CD14-positive monocyte (primary cell): ENCODE results near the gene SUCLG1. TPM values are rescaled to one million over a fixed set of nuclear protein-coding genes. Genes with fewer than 3 reads are reported as not detected.

ENCODE experiments used
- DNase-seq, 3 donors: peaks; one replicate each; pipeline ENCODE4 v3.0.0-alpha.2; 2011 to 2022
- H2AFZ ChIP-seq: 2 replicates; pipeline ENCODE4 v1.6.0; 2012; ENCODE audit warnings: mild to moderate bottlenecking, low read depth, low read length, inconsistent platforms; ENCODE audit not compliant: insufficient read depth, poor library complexity, severe bottlenecking
- H3K27ac ChIP-seq, 2 donors: 1 replicate in 1 of 2; 2 replicates in 1 of 2; pipeline ENCODE4 v1.5.1; 2012 to 2013; ENCODE audit warnings: low read length in 2 of 2, control low read depth in 1 of 2, inconsistent platforms in 1 of 2, low read depth in 1 of 2, mild to moderate bottlenecking in 1 of 2
- H3K27me3 ChIP-seq, 2 donors: one replicate each; pipeline versions ENCODE4 v1.6.0 to v1.6.1; 2011 to 2013; ENCODE audit warnings: low read length in 2 of 2; ENCODE audit not compliant: control insufficient read depth in 2 of 2, insufficient read depth in 2 of 2
- H3K36me3 ChIP-seq, 2 donors: replicated peaks in 1 of 2; 1 replicate in 1 of 2; 2 replicates in 1 of 2; pipeline versions ENCODE4 v1.5.1 to v1.6.1; 2012 to 2013; ENCODE audit warnings: low read length in 2 of 2, control low read depth in 1 of 2, inconsistent platforms in 1 of 2, mild to moderate bottlenecking in 1 of 2; ENCODE audit not compliant: insufficient read depth in 2 of 2, control insufficient read depth in 1 of 2
- H3K4me1 ChIP-seq, 2 donors: 1 replicate in 1 of 2; 2 replicates in 1 of 2; pipeline versions ENCODE4 v1.5.1 to v1.6.1; 2012 to 2013; ENCODE audit warnings: low read length in 2 of 2, control low read depth in 1 of 2, inconsistent platforms in 1 of 2, mild to moderate bottlenecking in 1 of 2, moderate library complexity in 1 of 2; ENCODE audit not compliant: insufficient read depth in 2 of 2, control insufficient read depth in 1 of 2
- H3K4me2 ChIP-seq: replicated peaks from 2 replicates; pipeline ENCODE3; 2012; ENCODE audit warnings: low read length, moderate library complexity, mild to moderate bottlenecking; ENCODE audit not compliant: poor library complexity, severe bottlenecking; ENCODE audit errors: extremely low read depth
- H3K4me3 ChIP-seq, 3 experiments: fragments of 200-600 bp in 1 of 3; sonication (generic) in 1 of 3; replicated peaks in 1 of 3; 1 replicate in 2 of 3; 2 replicates in 1 of 3; pipeline ENCODE4 v1.5.1; 2011 to 2013; ENCODE audit warnings: low read length in 3 of 3, mild to moderate bottlenecking in 3 of 3, control low read depth in 2 of 3, low read depth in 2 of 3, inconsistent platforms in 1 of 3, moderate library complexity in 1 of 3
- H3K79me2 ChIP-seq: 2 replicates; pipeline ENCODE4 v1.6.0; 2012; ENCODE audit warnings: mild to moderate bottlenecking, control low read depth, inconsistent platforms, low read length, moderate library complexity; ENCODE audit not compliant: insufficient read depth
- H3K9ac ChIP-seq: 2 replicates; pipeline ENCODE4 v1.6.0; 2017; ENCODE audit warnings: low read length, mild to moderate bottlenecking; ENCODE audit not compliant: insufficient read depth, poor library complexity, severe bottlenecking
- H3K9me3 ChIP-seq, 2 donors: replicated peaks in 1 of 2; 1 replicate in 1 of 2; 2 replicates in 1 of 2; pipeline versions ENCODE4 v1.5.1 to v1.6.1; 2012 to 2013; ENCODE audit warnings: low read length in 2 of 2, control low read depth in 1 of 2; ENCODE audit not compliant: control insufficient read depth in 1 of 2, insufficient read depth in 1 of 2
- H4K20me1 ChIP-seq: 2 replicates; pipeline ENCODE4 v1.6.0; 2012; ENCODE audit warnings: mild to moderate bottlenecking, low read length, control low read depth, moderate library complexity; ENCODE audit not compliant: insufficient read depth
- H3K27ac Mint-ChIP-seq, 7 donors: one replicate each; pipeline ENCODE4 v1.8.0; 2020; ENCODE audit warnings: mild to moderate bottlenecking in 7 of 7, mixed read lengths in 7 of 7, moderate library complexity in 6 of 7, inconsistent platforms in 2 of 7
- H3K27me3 Mint-ChIP-seq, 3 donors: one replicate each; pipeline ENCODE4 v1.8.0; 2021 to 2022; ENCODE audit warnings: low read depth in 3 of 3, mild to moderate bottlenecking in 3 of 3, mixed read lengths in 3 of 3, moderate library complexity in 3 of 3, inconsistent platforms in 1 of 3
- H3K36me3 Mint-ChIP-seq, 2 donors: one replicate each; pipeline ENCODE4 v1.8.0; 2020; ENCODE audit warnings: mixed read lengths in 2 of 2, inconsistent platforms in 1 of 2, mild to moderate bottlenecking in 1 of 2
- H3K4me1 Mint-ChIP-seq: one replicate; pipeline ENCODE4 v1.8.0; 2020; ENCODE audit warnings: mild to moderate bottlenecking, mixed read lengths
- H3K4me3 Mint-ChIP-seq, 2 donors: one replicate each; pipeline ENCODE4 v1.8.0; 2020; ENCODE audit warnings: mild to moderate bottlenecking in 2 of 2, mixed read lengths in 2 of 2, moderate library complexity in 1 of 2
- H3K9me3 Mint-ChIP-seq, 7 donors: one replicate each; pipeline ENCODE4 v1.8.0; 2020 to 2022; ENCODE audit warnings: mixed read lengths in 7 of 7, mild to moderate bottlenecking in 6 of 7, moderate library complexity in 6 of 7, inconsistent platforms in 2 of 7
- WGBS: methylation state at CpG from one replicate; pipeline ENCODE4 v1.1.5; 2013; ENCODE audit warnings: missing lambda C conversion rate; ENCODE audit not compliant: insufficient coverage; 5-methylcytosine and 5-hydroxymethylcytosine counted together
- intact Hi-C, 2 donors: fragments of 100-400 bp; cut with micrococcal nuclease; formaldehyde crosslinking; loops; one replicate each; pipeline versions ENCODE4 v1.15.0 to v1.15.1; 2023
- polyA plus RNA-seq, 3 donors: library from polyadenylated mRNA; depleted of rRNA in 1 of 3; unstranded in 2 of 3; stranded (reverse) in 1 of 3; fragments of 300-500 nt in 2 of 3; fragments of >200 nt in 1 of 3; fragmentation: Illumina TruSeq in 2 of 3; gene quantifications; 1 replicate in 2 of 3; 2 replicates in 1 of 3; pipeline ENCODE4 v1.2.3, GENCODE V29; 2012 to 2021
- TF ChIP-seq, protein P1 (sequence below): fragments of 200-600 bp; IDR thresholded peaks from one replicate; pipeline ENCODE4 v1.8.0; 2022; ENCODE audit warnings: antibody characterized with exemption, mild to moderate bottlenecking

SUCLG1 gene
- polyA plus RNA-seq, 3 donors: 24.9 to 114 (median 98.9) TPM

GRCh38 chr2:84450288-84451227, 8.5 kb downstream of the SUCLG1 start:
- peak overlapping the region; percentile 25 for H3K9ac ChIP-seq
- no peaks in the 10 kb centered on the region for H3K9me3 ChIP-seq
- H3K4me2 ChIP-seq: peak overlapping the region; percentile 15
- no peak overlapping the region for H2AFZ ChIP-seq
- intact Hi-C loops: no loop called here
- H3K9me3 Mint-ChIP-seq: peaks cover 0 to 3% (median 0%) of the 10 kb centered on the region in 7 donors
- peak overlapping the region in 6 of 7 donors; percentile 12 to 63 (median 34) for H3K27ac Mint-ChIP-seq
- peak overlapping the region in 1 of 2 donors; percentile 69 for H3K27ac ChIP-seq
- H3K4me3 Mint-ChIP-seq: no peak overlapping the region
- TF ChIP-seq, protein P1, sequence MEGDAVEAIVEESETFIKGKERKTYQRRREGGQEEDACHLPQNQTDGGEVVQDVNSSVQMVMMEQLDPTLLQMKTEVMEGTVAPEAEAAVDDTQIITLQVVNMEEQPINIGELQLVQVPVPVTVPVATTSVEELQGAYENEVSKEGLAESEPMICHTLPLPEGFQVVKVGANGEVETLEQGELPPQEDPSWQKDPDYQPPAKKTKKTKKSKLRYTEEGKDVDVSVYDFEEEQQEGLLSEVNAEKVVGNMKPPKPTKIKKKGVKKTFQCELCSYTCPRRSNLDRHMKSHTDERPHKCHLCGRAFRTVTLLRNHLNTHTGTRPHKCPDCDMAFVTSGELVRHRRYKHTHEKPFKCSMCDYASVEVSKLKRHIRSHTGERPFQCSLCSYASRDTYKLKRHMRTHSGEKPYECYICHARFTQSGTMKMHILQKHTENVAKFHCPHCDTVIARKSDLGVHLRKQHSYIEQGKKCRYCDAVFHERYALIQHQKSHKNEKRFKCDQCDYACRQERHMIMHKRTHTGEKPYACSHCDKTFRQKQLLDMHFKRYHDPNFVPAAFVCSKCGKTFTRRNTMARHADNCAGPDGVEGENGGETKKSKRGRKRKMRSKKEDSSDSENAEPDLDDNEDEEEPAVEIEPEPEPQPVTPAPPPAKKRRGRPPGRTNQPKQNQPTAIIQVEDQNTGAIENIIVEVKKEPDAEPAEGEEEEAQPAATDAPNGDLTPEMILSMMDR: no peak
- H3K36me3 ChIP-seq: peaks cover 13 to 43% of the 10 kb centered on the region in 2 donors
- H3K79me2 ChIP-seq: peaks cover 65% of the 10 kb centered on the region
- peak in 1 of 3 donors; percentile 5 for DNase-seq
- peaks cover 8 to 15% of the 10 kb centered on the region in 2 donors for H3K4me1 ChIP-seq
- H3K4me1 Mint-ChIP-seq: peaks cover 21% of the 10 kb centered on the region
- no peaks in the 10 kb centered on the region for H3K27me3 ChIP-seq
- no peak overlapping the region for H3K4me3 ChIP-seq
- peaks cover 53% of the 10 kb centered on the region for H4K20me1 ChIP-seq
- H3K27me3 Mint-ChIP-seq: no peaks in the 10 kb centered on the region
- WGBS: 100% methylated on average over 2 of the region's 2 CpGs
- peaks cover 29 to 36% of the 10 kb centered on the region in 2 donors for H3K36me3 Mint-ChIP-seq

DNA sequence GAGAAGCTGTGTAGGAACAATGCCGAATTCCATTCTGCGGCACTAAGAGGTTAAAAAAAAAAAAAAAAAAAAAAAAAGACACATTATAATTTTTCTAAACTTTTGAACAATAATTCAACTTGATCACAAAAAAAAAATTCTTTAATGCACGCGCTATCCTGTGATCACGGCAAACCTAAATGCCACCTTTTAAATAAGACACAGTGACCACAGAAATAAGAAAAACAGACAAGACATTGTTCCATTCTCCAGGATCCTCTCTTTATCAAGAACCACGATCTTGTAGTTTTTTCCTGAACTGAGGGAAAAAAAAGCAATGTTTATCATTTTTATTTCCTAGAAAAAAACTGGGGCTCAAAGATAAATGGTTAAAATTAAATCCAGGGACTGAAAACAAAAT, 9.4 kb downstream of the SUCLG1 start:
- Histone ChIP-seq H3K79me2 (peaks cover 62% of the 10 kb centered on the region), H2AFZ (no peak overlapping the region), H3K4me2 (no peak overlapping the region), H3K27ac (peak overlapping the region in 1 of 2 donors; percentile 69), H3K9me3 (no peaks in the 10 kb centered on the region), H4K20me1 (peaks cover 50% of the 10 kb centered on the region), H3K27me3 (no peaks in the 10 kb centered on the region), H3K36me3 (peaks cover 16 to 50% of the 10 kb centered on the region in 2 donors), H3K4me1 (peaks cover 8 to 15% of the 10 kb centered on the region in 2 donors), H3K4me3 (no peak overlapping the region), H3K9ac (no peak overlapping the region)
- TF ChIP-seq, protein P1: no peak
- DNase-seq: no peak
- peaks cover 37 to 42% of the 10 kb centered on the region in 2 donors for H3K36me3 Mint-ChIP-seq
- 100% methylated on average over 2 of the region's 6 CpGs for WGBS
- peaks cover 21% of the 10 kb centered on the region for H3K4me1 Mint-ChIP-seq
- peak overlapping the region in 2 of 7 donors; percentile 17 to 40 for H3K27ac Mint-ChIP-seq
- no peaks in the 10 kb centered on the region for H3K27me3 Mint-ChIP-seq
- no peak overlapping the region for H3K4me3 Mint-ChIP-seq
- intact Hi-C loops: no loop called here
- no peaks in the 10 kb centered on the region for H3K9me3 Mint-ChIP-seq
